HEK293 (cell line): ENCODE measurements around the gene CD1D.

Experiments
- CTCF ChIA-PET: fragments of 350-600 bp; formaldehyde crosslinking; extraction: SDS; loops from one replicate; lab custom pipeline; 2021; ENCODE audit warnings: antibody characterized with exemption; lab: Yijun Ruan, JAX
- POLR2A ChIA-PET: fragments of 300-600 bp; formaldehyde crosslinking; extraction: SDS; loops from one replicate; lab custom pipeline; 2020; ENCODE audit warnings: antibody characterized with exemption, inconsistent platforms; lab: Yijun Ruan, JAX
- H3K27ac ChIP-seq: fragments of 200-500 bp; sonication (Bioruptor generic); 2 replicates; pipeline ENCODE4 v1.5.1; 2014; ENCODE audit warnings: low read depth, low read length, control low read depth, inconsistent platforms; ENCODE audit errors: extremely low read depth
- H3K36me3 ChIP-seq, 2 experiments: fragments of 200-500 bp in 1 of 2; sonication (Bioruptor generic) in 1 of 2; 1 replicate in 1 of 2; 2 replicates in 1 of 2; pipeline ENCODE4 v1.5.1; 2014 to 2017; ENCODE audit warnings: inconsistent platforms in 2 of 2, low read length in 2 of 2; ENCODE audit not compliant: control insufficient read depth in 2 of 2, insufficient read depth in 1 of 2
- H3K4me1 ChIP-seq: fragments of 200-500 bp; sonication (Bioruptor generic); 2 replicates; pipeline ENCODE4 v1.5.1; 2014; ENCODE audit warnings: mild to moderate bottlenecking, low read length, inconsistent platforms; ENCODE audit not compliant: control insufficient read depth, insufficient read depth
- H3K4me3 ChIP-seq: 2 replicates; pipeline ENCODE4 v1.5.1; 2011; ENCODE audit warnings: low read depth, mild to moderate bottlenecking, control low read depth, low read length, moderate library complexity
- H3K9me3 ChIP-seq: fragments of 200-500 bp; sonication (Bioruptor generic); 2 replicates; pipeline ENCODE4 v1.5.1; 2014; ENCODE audit warnings: low read depth, low read length, inconsistent platforms; ENCODE audit not compliant: control insufficient read depth, insufficient read depth
- HOXD13 ChIP-seq: sonication (generic); formaldehyde crosslinking; IDR thresholded peaks from 2 replicates; pipeline ENCODE4 v1.8.0; 2022; ENCODE audit warnings: missing genetic modification reagents, borderline replicate concordance
- PRDM6 ChIP-seq: fragments of 450-650 bp; formaldehyde crosslinking; IDR thresholded peaks from 2 replicates; pipeline ENCODE4 v1.5.1; 2017; ENCODE audit warnings: missing biosample characterization, missing genetic modification characterization
- SCRT2 ChIP-seq: fragments of 450-650 bp; formaldehyde crosslinking; IDR thresholded peaks from 2 replicates; pipeline ENCODE4 v1.5.1; 2016; ENCODE audit warnings: missing biosample characterization, missing genetic modification characterization
- SETDB1 ChIP-seq: IDR thresholded peaks from one replicate; pipeline ENCODE4 v1.6.1; 2017; ENCODE audit warnings: mild to moderate bottlenecking, low read length, moderate library complexity, mixed read lengths; ENCODE audit not compliant: insufficient read length
- SP7 ChIP-seq: fragments of 450-650 bp; formaldehyde crosslinking; IDR thresholded peaks from 2 replicates; pipeline ENCODE4 v1.5.1; 2016; ENCODE audit warnings: missing biosample characterization, missing genetic modification characterization
- WT1 ChIP-seq: fragments of 450-650 bp; formaldehyde crosslinking; IDR thresholded peaks from 2 replicates; pipeline ENCODE4 v1.5.1; 2016; ENCODE audit warnings: missing biosample characterization, missing genetic modification characterization
- ZBTB44 ChIP-seq: fragments of 450-650 bp; IDR thresholded peaks from 2 replicates; pipeline ENCODE4 v1.5.1; 2018; ENCODE audit warnings: missing biosample characterization, mild to moderate bottlenecking, missing genetic modification characterization
- ZBTB49 ChIP-seq: fragments of 450-650 bp; formaldehyde crosslinking; IDR thresholded peaks from 2 replicates; pipeline ENCODE4 v1.5.1; 2016; ENCODE audit warnings: missing biosample characterization, missing genetic modification characterization, low read depth
- ZEB2 ChIP-seq: fragments of 450-650 bp; formaldehyde crosslinking; IDR thresholded peaks from 2 replicates; pipeline ENCODE4 v1.5.1; 2016; ENCODE audit warnings: missing biosample characterization, missing genetic modification characterization
- ZNF132 ChIP-seq: fragments of 450-650 bp; formaldehyde crosslinking; IDR thresholded peaks from 2 replicates; pipeline ENCODE4 v1.5.1; 2017; ENCODE audit warnings: missing biosample characterization, missing genetic modification characterization, borderline replicate concordance
- ZNF19 ChIP-seq: fragments of 450-650 bp; formaldehyde crosslinking; IDR thresholded peaks from 2 replicates; pipeline ENCODE4; 2016; ENCODE audit warnings: missing biosample characterization, missing genetic modification characterization, low read depth
- ZNF274 ChIP-seq, 2 experiments: fragments of 200-500 bp in 1 of 2; fragments of 450-650 bp in 1 of 2; sonication (Bioruptor generic) in 1 of 2; formaldehyde crosslinking in 1 of 2; IDR thresholded peaks; 2 replicates each; pipeline versions ENCODE4 v1.5.1 to v1.6.1; 2014 to 2016; ENCODE audit warnings: borderline replicate concordance in 1 of 2, inconsistent platforms in 1 of 2, low read length in 1 of 2, missing biosample characterization in 1 of 2, missing genetic modification characterization in 1 of 2
- ZNF521 ChIP-seq: fragments of 450-650 bp; formaldehyde crosslinking; IDR thresholded peaks from 2 replicates; pipeline ENCODE4 v1.5.1; 2017; ENCODE audit warnings: missing biosample characterization, mild to moderate bottlenecking, missing genetic modification characterization
- ZSCAN23 ChIP-seq: fragments of 450-650 bp; formaldehyde crosslinking; IDR thresholded peaks from 2 replicates; pipeline ENCODE4 v1.5.1; 2016; ENCODE audit warnings: missing biosample characterization, missing genetic modification characterization
- TF ChIP-seq, protein P1 (sequence below): fragments of 450-650 bp; formaldehyde crosslinking; IDR thresholded peaks from 2 replicates; pipeline ENCODE4 v1.5.1; 2017; ENCODE audit warnings: missing biosample characterization, missing genetic modification characterization
- TF ChIP-seq, protein P2 (sequence below): fragments of 450-650 bp; formaldehyde crosslinking; IDR thresholded peaks from 2 replicates; pipeline ENCODE4 v1.5.1; 2016; ENCODE audit warnings: missing biosample characterization, missing genetic modification characterization
- TF ChIP-seq, protein P3 (sequence below): fragments of 450-650 bp; formaldehyde crosslinking; IDR thresholded peaks from 2 replicates; pipeline ENCODE4 v1.5.1; 2016; ENCODE audit warnings: missing biosample characterization, missing genetic modification characterization
- TF ChIP-seq, protein P4 (sequence below): fragments of 450-650 bp; formaldehyde crosslinking; conservative IDR thresholded peaks from 2 replicates; pipeline ENCODE4 v1.5.1; 2016; ENCODE audit warnings: low read depth, missing biosample characterization, missing genetic modification characterization

Gene CD1D

GRCh38 chr1:158154501-158154900, 26.2 kb upstream of the CD1D start:
- no peak overlapping the region for H3K4me3 ChIP-seq
- no peak overlapping the region for H3K27ac ChIP-seq
- ChIA-PET POLR2A (no interaction called here), CTCF (interaction anchor here (1.1 kb wide), 1 partner anchor 49 kb away, joined by 3 read pairs; no protein-coding TSS in a partner anchor)
- H3K4me1 ChIP-seq = no peaks in the 10 kb centered on the region
- no peaks in the 10 kb centered on the region for H3K9me3 ChIP-seq
- TF ChIP-seq SETDB1 = no peak
- TF ChIP-seq WT1 (tag by site-specific recombination) = no peak
- no peak for TF ChIP-seq ZNF274 (IDR thresholded peaks at IDR 0.05; ENCODE audit: low read length)
- TF ChIP-seq ZNF274 (tag by site-specific recombination; IDR thresholded peaks at IDR 0.05; ENCODE audit: borderline replicate concordance) = no peak
- no peak for TF ChIP-seq SCRT2 (tag by site-specific recombination)
- TF ChIP-seq, protein P1, sequence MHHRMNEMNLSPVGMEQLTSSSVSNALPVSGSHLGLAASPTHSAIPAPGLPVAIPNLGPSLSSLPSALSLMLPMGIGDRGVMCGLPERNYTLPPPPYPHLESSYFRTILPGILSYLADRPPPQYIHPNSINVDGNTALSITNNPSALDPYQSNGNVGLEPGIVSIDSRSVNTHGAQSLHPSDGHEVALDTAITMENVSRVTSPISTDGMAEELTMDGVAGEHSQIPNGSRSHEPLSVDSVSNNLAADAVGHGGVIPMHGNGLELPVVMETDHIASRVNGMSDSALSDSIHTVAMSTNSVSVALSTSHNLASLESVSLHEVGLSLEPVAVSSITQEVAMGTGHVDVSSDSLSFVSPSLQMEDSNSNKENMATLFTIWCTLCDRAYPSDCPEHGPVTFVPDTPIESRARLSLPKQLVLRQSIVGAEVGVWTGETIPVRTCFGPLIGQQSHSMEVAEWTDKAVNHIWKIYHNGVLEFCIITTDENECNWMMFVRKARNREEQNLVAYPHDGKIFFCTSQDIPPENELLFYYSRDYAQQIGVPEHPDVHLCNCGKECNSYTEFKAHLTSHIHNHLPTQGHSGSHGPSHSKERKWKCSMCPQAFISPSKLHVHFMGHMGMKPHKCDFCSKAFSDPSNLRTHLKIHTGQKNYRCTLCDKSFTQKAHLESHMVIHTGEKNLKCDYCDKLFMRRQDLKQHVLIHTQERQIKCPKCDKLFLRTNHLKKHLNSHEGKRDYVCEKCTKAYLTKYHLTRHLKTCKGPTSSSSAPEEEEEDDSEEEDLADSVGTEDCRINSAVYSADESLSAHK (tag by site-specific recombination) = no peak
- no peak for TF ChIP-seq ZBTB49 (tag by site-specific recombination)
- no peak for TF ChIP-seq SP7 (tag by site-specific recombination)
- TF ChIP-seq ZSCAN23 = no peak
- TF ChIP-seq HOXD13 = no peak
- TF ChIP-seq, protein P2, sequence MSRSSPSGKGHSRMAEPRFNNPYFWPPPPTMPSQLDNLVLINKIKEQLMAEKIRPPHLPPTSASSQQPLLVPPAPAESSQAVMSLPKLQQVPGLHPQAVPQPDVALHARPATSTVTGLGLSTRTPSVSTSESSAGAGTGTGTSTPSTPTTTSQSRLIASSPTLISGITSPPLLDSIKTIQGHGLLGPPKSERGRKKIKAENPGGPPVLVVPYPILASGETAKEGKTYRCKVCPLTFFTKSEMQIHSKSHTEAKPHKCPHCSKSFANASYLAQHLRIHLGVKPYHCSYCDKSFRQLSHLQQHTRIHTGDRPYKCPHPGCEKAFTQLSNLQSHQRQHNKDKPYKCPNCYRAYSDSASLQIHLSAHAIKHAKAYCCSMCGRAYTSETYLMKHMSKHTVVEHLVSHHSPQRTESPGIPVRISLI (tag by site-specific recombination) = no peak
- no peak for TF ChIP-seq ZEB2 (tag by site-specific recombination)
- no peak for TF ChIP-seq ZNF132 (tag by site-specific recombination)
- no peak for TF ChIP-seq PRDM6
- TF ChIP-seq, protein P3, sequence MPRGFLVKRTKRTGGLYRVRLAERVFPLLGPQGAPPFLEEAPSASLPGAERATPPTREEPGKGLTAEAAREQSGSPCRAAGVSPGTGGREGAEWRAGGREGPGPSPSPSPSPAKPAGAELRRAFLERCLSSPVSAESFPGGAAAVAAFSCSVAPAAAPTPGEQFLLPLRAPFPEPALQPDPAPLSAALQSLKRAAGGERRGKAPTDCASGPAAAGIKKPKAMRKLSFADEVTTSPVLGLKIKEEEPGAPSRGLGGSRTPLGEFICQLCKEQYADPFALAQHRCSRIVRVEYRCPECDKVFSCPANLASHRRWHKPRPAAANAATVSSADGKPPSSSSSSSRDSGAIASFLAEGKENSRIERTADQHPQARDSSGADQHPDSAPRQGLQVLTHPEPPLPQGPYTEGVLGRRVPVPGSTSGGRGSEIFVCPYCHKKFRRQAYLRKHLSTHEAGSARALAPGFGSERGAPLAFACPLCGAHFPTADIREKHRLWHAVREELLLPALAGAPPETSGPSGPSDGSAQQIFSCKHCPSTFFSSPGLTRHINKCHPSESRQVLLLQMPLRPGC (tag by site-specific recombination) = no peak
- no peak for TF ChIP-seq ZBTB44 (tag by site-specific recombination)
- TF ChIP-seq, protein P4, sequence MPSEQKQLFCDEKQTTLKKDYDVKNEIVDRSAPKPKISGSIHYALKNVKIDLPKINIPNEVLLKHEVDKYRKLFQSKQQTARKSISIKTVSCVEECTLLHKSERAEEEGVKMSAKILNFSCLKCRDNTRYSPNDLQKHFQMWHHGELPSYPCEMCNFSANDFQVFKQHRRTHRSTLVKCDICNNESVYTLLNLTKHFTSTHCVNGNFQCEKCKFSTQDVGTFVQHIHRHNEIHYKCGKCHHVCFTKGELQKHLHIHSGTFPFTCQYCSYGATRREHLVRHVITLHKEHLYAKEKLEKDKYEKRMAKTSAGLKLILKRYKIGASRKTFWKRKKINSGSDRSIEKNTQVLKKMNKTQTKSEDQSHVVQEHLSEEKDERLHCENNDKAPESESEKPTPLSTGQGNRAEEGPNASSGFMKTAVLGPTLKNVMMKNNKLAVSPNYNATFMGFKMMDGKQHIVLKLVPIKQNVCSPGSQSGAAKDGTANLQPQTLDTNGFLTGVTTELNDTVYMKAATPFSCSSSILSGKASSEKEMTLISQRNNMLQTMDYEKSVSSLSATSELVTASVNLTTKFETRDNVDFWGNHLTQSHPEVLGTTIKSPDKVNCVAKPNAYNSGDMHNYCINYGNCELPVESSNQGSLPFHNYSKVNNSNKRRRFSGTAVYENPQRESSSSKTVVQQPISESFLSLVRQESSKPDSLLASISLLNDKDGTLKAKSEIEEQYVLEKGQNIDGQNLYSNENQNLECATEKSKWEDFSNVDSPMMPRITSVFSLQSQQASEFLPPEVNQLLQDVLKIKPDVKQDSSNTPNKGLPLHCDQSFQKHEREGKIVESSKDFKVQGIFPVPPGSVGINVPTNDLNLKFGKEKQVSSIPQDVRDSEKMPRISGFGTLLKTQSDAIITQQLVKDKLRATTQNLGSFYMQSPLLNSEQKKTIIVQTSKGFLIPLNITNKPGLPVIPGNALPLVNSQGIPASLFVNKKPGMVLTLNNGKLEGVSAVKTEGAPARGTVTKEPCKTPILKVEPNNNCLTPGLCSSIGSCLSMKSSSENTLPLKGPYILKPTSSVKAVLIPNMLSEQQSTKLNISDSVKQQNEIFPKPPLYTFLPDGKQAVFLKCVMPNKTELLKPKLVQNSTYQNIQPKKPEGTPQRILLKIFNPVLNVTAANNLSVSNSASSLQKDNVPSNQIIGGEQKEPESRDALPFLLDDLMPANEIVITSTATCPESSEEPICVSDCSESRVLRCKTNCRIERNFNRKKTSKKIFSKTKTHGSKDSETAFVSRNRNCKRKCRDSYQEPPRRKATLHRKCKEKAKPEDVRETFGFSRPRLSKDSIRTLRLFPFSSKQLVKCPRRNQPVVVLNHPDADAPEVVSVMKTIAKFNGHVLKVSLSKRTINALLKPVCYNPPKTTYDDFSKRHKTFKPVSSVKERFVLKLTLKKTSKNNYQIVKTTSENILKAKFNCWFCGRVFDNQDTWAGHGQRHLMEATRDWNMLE (tag by site-specific recombination) = no peak
- TF ChIP-seq ZNF19 (tag by site-specific recombination) = no peak
- TF ChIP-seq ZNF521 (tag by site-specific recombination) = no peak
- no peaks in the 10 kb centered on the region for H3K36me3 ChIP-seq
